ENCODE data around the gene DNAAF2. TPM values are rescaled to one million over a fixed set of nuclear protein-coding genes. Genes with fewer than 3 reads are reported as not detected.

Gene DNAAF2
- total RNA-seq, 1 experiment from 2014 or later = 13.7 TPM

DNA sequence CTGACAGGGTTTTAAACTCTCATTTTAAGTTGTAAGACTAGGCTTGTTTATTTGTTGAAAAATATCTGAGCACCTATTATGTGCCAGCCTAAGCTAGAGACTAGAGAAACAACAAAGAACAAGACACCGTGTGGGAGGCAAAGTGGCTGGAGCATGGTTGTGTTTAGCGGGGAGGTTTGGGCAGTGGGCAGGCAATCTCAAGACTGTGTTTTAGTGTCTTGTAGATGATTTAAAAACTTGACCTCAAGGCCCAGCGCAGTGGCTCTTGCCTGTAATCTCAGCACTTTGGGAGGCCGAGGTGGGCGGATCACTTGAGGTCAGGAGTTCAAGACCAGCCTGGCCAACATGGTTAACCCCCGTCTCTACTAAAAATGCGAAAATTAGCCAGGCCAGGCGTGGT is 22.4 kb downstream of the DNAAF2 start:
- no TSS peak for BruUV-seq (replicated peaks)
- intact Hi-C loops (cut with micrococcal nuclease) = no loop called here
- Histone ChIP-seq H3K4me3 (replicated peaks in 1 of 2; ENCODE audit: low read depth in 1 of 2, low read length in 2 of 2) (no peak overlapping the region), H3K4me2 (ENCODE audit: low read length) (no peak overlapping the region), H3K9ac (ENCODE audit: low read length) (no peak overlapping the region), H2AFZ (ENCODE audit: low read depth, low read length, poor library complexity, severe bottlenecking) (no peak overlapping the region), H3K79me2 (ENCODE audit: insufficient read depth, low read length) (peaks cover 49% of the 10 kb centered on the region), H4K20me1 (ENCODE audit: insufficient read depth) (no peaks in the 10 kb centered on the region), H3K36me3 (ENCODE audit: control insufficient read depth in 1 of 2, insufficient read depth in 2 of 2, low read length in 2 of 2) (peaks cover 3 to 6% of the 10 kb centered on the region in 2 experiments; a peak in 2 of 4 replicates), H3K9me3 (ENCODE audit: control insufficient read depth in 1 of 2, insufficient read depth in 1 of 2, low read depth in 1 of 2, low read length in 2 of 2) (no peaks in the 10 kb centered on the region), H3K9me2 (ENCODE audit: insufficient read depth) (no peaks in the 10 kb centered on the region), H3K4me1 (ENCODE audit: control insufficient read depth in 1 of 2, insufficient read depth in 2 of 2, low read length in 2 of 2) (peaks cover 0 to 14% of the 10 kb centered on the region in 2 experiments; a peak in 2 of 4 replicates), H3K27me3 (ENCODE audit: insufficient read depth, low read length) (no peaks in the 10 kb centered on the region), H3K27ac (ENCODE audit: low read depth, low read length) (no peak overlapping the region)
- TF ChIP-seq JUND (IDR thresholded peaks at IDR 0.05) (no peak), POLR2A (IDR thresholded peaks at IDR 0.05; ENCODE audit: borderline replicate concordance, extremely low read depth, insufficient read depth, insufficient read length) (no peak), ZNF274 (IDR thresholded peaks at IDR 0.05; ENCODE audit: low read depth, low read length) (no peak)
- TF ChIP-seq, protein P1, sequence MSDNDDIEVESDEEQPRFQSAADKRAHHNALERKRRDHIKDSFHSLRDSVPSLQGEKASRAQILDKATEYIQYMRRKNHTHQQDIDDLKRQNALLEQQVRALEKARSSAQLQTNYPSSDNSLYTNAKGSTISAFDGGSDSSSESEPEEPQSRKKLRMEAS (IDR thresholded peaks at IDR 0.05) = no peak
- TF ChIP-seq, protein P2, sequence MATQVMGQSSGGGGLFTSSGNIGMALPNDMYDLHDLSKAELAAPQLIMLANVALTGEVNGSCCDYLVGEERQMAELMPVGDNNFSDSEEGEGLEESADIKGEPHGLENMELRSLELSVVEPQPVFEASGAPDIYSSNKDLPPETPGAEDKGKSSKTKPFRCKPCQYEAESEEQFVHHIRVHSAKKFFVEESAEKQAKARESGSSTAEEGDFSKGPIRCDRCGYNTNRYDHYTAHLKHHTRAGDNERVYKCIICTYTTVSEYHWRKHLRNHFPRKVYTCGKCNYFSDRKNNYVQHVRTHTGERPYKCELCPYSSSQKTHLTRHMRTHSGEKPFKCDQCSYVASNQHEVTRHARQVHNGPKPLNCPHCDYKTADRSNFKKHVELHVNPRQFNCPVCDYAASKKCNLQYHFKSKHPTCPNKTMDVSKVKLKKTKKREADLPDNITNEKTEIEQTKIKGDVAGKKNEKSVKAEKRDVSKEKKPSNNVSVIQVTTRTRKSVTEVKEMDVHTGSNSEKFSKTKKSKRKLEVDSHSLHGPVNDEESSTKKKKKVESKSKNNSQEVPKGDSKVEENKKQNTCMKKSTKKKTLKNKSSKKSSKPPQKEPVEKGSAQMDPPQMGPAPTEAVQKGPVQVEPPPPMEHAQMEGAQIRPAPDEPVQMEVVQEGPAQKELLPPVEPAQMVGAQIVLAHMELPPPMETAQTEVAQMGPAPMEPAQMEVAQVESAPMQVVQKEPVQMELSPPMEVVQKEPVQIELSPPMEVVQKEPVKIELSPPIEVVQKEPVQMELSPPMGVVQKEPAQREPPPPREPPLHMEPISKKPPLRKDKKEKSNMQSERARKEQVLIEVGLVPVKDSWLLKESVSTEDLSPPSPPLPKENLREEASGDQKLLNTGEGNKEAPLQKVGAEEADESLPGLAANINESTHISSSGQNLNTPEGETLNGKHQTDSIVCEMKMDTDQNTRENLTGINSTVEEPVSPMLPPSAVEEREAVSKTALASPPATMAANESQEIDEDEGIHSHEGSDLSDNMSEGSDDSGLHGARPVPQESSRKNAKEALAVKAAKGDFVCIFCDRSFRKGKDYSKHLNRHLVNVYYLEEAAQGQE (IDR thresholded peaks at IDR 0.05; ENCODE audit: low read depth) = no peak
- ATAC-seq = no peak
- RAD21 ChIA-PET (ENCODE audit: low non-redundant PET in 1 of 2, low total read pairs in 2 of 2, uncharacterized antibody in 2 of 2, unreplicated experiment in 2 of 2) = no interaction called here
- POLR2A ChIA-PET = interaction anchor here (1.5 kb wide), 1 partner anchor 8 kb away, joined by 4 read pairs; the partner anchor contains the start of genes MGAT2 and RPL36AL
- CTCF ChIA-PET = no interaction called here
- no peak for DNase-seq (ENCODE audit: low read depth, low spot score)

DNA sequence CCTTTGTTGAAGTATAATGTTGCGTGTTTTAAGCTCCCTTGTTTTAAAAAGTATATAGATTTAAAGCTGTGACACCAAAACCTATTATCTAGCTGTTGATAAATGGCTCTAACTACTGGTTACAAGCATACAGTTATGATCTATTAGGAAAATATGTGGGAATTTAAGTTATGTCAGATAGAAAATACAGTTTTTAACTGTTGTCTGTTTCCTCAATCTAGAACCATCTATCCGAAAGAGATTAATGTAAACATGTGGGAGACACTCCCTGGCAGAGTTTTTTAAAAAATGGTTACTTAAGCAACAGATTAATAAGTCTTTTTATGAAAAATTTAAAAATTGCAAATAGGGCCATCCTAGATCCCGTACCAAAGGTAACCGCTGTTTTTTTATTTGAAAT is 22.8 kb downstream of the DNAAF2 start:
- Histone ChIP-seq H3K27me3 (ENCODE audit: insufficient read depth, low read length) (no peaks in the 10 kb centered on the region), H3K9me3 (ENCODE audit: control insufficient read depth in 1 of 2, insufficient read depth in 1 of 2, low read depth in 1 of 2, low read length in 2 of 2) (no peaks in the 10 kb centered on the region), H3K79me2 (ENCODE audit: insufficient read depth, low read length) (peaks cover 49% of the 10 kb centered on the region), H3K9ac (ENCODE audit: low read length) (no peak overlapping the region), H3K27ac (ENCODE audit: low read depth, low read length) (no peak overlapping the region), H3K9me2 (ENCODE audit: insufficient read depth) (no peaks in the 10 kb centered on the region), H3K36me3 (ENCODE audit: control insufficient read depth in 1 of 2, insufficient read depth in 2 of 2, low read length in 2 of 2) (peaks cover 0 to 7% of the 10 kb centered on the region in 2 experiments; a peak in 2 of 4 replicates), H3K4me1 (ENCODE audit: control insufficient read depth in 1 of 2, insufficient read depth in 2 of 2, low read length in 2 of 2) (peaks cover 0 to 9% of the 10 kb centered on the region in 2 experiments; a peak in 2 of 4 replicates), H3K4me2 (ENCODE audit: low read length) (no peak overlapping the region), H2AFZ (ENCODE audit: low read depth, low read length, poor library complexity, severe bottlenecking) (no peak overlapping the region), H4K20me1 (ENCODE audit: insufficient read depth) (no peaks in the 10 kb centered on the region), H3K4me3 (replicated peaks in 1 of 2; ENCODE audit: low read depth in 1 of 2, low read length in 2 of 2) (no peak overlapping the region)
- ChIA-PET RAD21 (ENCODE audit: low non-redundant PET in 1 of 2, low total read pairs in 2 of 2, uncharacterized antibody in 2 of 2, unreplicated experiment in 2 of 2) (no interaction called here), POLR2A (interaction anchor here (1.5 kb wide), 1 partner anchor 8 kb away, joined by 4 read pairs; the partner anchor contains the start of genes MGAT2 and RPL36AL), CTCF (no interaction called here)
- ATAC-seq (no peak), DNase-seq (ENCODE audit: low read depth, low spot score) (no peak)
- intact Hi-C loops (cut with micrococcal nuclease) = no loop called here
- TF ChIP-seq TCF7L2 (IDR thresholded peaks at IDR 0.05; ENCODE audit: borderline replicate concordance, extremely low read depth, insufficient read depth, insufficient read length) = no peak
- TF ChIP-seq, protein P3, sequence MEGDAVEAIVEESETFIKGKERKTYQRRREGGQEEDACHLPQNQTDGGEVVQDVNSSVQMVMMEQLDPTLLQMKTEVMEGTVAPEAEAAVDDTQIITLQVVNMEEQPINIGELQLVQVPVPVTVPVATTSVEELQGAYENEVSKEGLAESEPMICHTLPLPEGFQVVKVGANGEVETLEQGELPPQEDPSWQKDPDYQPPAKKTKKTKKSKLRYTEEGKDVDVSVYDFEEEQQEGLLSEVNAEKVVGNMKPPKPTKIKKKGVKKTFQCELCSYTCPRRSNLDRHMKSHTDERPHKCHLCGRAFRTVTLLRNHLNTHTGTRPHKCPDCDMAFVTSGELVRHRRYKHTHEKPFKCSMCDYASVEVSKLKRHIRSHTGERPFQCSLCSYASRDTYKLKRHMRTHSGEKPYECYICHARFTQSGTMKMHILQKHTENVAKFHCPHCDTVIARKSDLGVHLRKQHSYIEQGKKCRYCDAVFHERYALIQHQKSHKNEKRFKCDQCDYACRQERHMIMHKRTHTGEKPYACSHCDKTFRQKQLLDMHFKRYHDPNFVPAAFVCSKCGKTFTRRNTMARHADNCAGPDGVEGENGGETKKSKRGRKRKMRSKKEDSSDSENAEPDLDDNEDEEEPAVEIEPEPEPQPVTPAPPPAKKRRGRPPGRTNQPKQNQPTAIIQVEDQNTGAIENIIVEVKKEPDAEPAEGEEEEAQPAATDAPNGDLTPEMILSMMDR (IDR thresholded peaks at IDR 0.05 in 2 of 3, conservative IDR thresholded peaks at IDR 0.05 in 1 of 3; ENCODE audit: borderline replicate concordance in 1 of 3, insufficient read depth in 1 of 3, low read depth in 2 of 3, low read length in 2 of 3) = no peak
- no peak for TF ChIP-seq RAD21 (IDR thresholded peaks at IDR 0.05; ENCODE audit: low read depth)
- no peak for TF ChIP-seq ZFX (IDR thresholded peaks at IDR 0.05)
- no peak for TF ChIP-seq ZNF274 (IDR thresholded peaks at IDR 0.05; ENCODE audit: low read depth, low read length)
- TF ChIP-seq SRF (IDR thresholded peaks at IDR 0.05; ENCODE audit: low read depth) = no peak
- no peak for TF ChIP-seq POLR2A (IDR thresholded peaks at IDR 0.05; ENCODE audit: borderline replicate concordance, extremely low read depth, insufficient read depth, insufficient read length)
- no peak for TF ChIP-seq JUND (IDR thresholded peaks at IDR 0.05)
- TF ChIP-seq CEBPB (IDR thresholded peaks at IDR 0.05; ENCODE audit: low read depth) = no peak
- TF ChIP-seq, protein P1 (IDR thresholded peaks at IDR 0.05) = no peak
- TF ChIP-seq EZH2phosphoT487 (IDR thresholded peaks at IDR 0.05; ENCODE audit: borderline replicate concordance) = no peak
- no peak for TF ChIP-seq EZH2 (IDR thresholded peaks at IDR 0.05)
- TF ChIP-seq ELF1 (IDR thresholded peaks at IDR 0.05; ENCODE audit: borderline replicate concordance, low read depth) = no peak
- BruUV-seq (replicated peaks) = no TSS peak
